ENCODE measurements around the gene DOCK1. TPM values are rescaled to one million over a fixed set of nuclear protein-coding genes. Genes with fewer than 3 reads are reported as not detected.
A peak's percentile ranks its signal among the peaks of the same experiment; 100 is the strongest.

Gene DOCK1
- total RNA-seq, 1 donor from 2014 or later: 81.5 TPM

DNA sequence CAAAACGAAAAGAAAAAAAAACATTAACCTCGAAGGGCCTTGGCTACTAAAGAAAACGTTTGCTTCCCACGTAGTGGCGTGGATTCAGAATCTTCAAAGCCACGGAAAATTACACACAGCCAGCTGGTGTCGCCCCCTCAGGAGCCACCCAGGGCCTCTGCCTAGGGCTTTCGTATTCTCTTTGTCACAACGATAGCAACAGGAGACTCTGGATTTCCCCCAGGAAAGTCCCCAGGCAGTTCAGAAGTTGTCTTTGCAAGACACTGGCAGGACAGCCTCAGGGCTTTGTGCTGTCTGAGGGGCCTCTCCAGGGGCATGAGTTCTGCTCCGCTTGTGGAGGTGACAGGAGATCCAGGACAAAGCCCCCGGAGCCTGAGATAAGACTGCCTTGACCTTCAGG is 441.4 kb downstream of the DOCK1 start:
- no peak for DNase-seq (ENCODE audit: low read depth in 2 of 2)

GRCh38 chr10:127347202-127347959 is 442.2 kb downstream of the DOCK1 start:
- DNase-seq (ENCODE audit: low read depth in 2 of 2): no peak

DNA sequence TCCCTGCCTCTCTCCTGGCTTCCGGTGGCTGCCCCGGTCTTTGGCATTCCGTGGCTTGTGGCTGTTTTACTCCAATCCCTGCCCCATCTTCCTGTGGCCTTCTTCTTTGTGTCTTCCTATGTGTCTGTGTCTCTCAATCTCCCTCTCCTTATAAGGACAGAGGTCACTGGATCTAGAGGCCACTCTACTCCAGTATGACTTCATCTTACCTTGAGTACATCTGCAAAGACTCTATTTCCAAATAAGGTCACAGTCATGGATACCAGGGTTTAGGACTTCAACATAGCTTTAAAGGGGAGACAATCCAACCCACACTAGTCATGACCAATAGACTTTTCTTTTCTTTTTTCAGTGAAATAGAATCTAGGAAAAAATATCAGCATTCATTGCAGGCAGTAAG is 444.5 kb downstream of the DOCK1 start:
- no peak for DNase-seq (ENCODE audit: low read depth in 2 of 2)

- DNase-seq (ENCODE audit: low read depth in 2 of 2): no peak
Observed at GRCh38 chr10:127351542-127351941, 446.3 kb downstream of the DOCK1 start.

- no peak for DNase-seq (ENCODE audit: low read depth in 2 of 2)
Observed at GRCh38 chr10:127353544-127353943, 448.3 kb downstream of the DOCK1 start.

GRCh38 chr10:127354255-127354654 is 449.0 kb downstream of the DOCK1 start:
- no peak for DNase-seq (ENCODE audit: low read depth in 2 of 2)

DNA sequence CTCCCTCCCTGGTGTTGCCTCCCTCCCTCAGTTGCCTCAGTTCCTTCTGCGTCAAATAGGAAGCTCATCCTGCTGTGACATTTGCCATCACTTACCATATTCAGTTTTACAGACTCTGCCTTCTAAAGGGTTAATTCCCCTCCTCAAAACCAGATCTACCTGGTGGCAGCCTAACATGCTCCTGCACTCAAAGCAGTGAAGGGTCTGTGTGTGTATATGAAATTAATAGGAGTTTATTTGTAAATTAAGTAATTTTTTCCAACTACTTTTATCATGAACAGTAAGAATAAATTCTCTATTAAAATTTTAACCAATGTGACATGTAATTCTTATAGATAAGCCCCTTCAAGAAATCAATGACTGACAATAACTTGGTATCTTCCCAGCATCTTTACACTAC is 449.8 kb downstream of the DOCK1 start:
- DNase-seq (ENCODE audit: low read depth in 2 of 2): no peak

- DNase-seq (ENCODE audit: low read depth in 2 of 2): no peak
Observed at GRCh38 chr10:127356360-127356759, 451.1 kb downstream of the DOCK1 start.

GRCh38 chr10:127357265-127357664 is 452.0 kb downstream of the DOCK1 start:
- DNase-seq (ENCODE audit: low read depth in 2 of 2): no peak

DNA sequence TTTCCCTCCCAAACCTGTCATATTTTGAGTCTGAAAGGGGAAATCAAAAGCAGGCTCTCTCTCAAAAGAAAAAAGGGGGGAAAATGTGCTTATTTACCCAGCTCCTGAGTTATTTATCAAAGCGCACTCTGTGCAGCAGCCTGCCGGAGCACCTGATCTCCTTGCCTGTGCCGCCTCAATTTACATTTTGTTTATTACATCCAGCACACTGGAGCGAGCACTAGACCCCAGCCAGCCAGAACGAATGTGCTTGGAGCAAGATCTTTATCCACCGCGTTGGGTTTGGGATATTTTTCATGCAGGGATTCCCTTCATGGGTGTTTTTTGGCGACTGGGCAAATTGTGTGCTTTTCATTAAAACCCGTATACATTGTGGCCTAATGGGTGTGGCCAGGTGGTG is 453.1 kb downstream of the DOCK1 start:
- DNase-seq (ENCODE audit: low read depth in 2 of 2): no peak

GRCh38 chr10:127364034-127364433 is 458.8 kb downstream of the DOCK1 start:
- peak in 1 of 2 donors; percentile 70 for DNase-seq (ENCODE audit: low read depth in 2 of 2)

- DNase-seq (ENCODE audit: low read depth in 2 of 2): no peak
Observed at GRCh38 chr10:127368101-127368500, 462.9 kb downstream of the DOCK1 start.

DNA sequence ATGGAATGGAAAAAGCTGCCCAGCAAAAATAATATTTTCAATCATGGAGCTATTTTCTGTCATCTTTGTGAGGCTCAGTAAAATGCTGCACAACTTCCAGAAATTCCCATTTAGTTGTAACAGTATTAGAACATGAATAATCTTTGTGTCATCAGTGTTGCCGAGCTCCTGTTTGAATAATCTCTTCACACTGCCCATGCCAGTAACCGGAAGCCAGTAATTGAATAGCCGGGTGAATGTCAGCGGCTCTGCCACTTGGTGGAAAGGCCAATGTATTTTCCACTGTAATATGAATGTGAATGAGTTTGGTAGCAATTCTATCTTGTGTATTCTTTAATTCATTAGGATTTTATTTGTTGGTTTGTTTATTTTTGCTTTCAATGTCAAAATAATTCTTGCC is 463.7 kb downstream of the DOCK1 start:
- DNase-seq (ENCODE audit: low read depth in 2 of 2): peak in 1 of 2 donors; percentile 77

DNA sequence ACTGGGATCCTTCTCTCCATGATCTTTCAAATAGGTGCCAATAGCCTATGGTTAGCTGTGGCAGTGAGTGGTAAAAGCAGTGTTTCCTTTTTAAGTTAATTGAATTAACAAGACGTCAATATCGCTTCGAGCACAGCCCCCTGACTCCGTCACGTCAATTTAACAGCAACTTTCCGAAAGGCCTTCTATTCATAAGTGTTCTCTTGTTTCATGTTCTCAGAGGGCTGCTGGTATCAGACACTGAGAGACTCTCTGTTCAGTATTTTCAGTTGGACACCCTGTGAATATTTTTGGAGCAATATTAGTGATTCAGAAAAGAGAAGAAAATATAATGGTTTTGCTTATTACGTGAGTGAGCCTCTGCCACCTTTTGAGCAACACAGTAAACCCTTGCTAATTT is 465.4 kb downstream of the DOCK1 start:
- no peak for DNase-seq (ENCODE audit: low read depth in 2 of 2)

GRCh38 chr10:127372361-127372760 is 467.1 kb downstream of the DOCK1 start:
- no peak for DNase-seq (ENCODE audit: low read depth in 2 of 2)

- DNase-seq (ENCODE audit: low read depth in 2 of 2): no peak
Observed at GRCh38 chr10:127374074-127374680, 468.9 kb downstream of the DOCK1 start.

- no peak for DNase-seq (ENCODE audit: low read depth in 2 of 2)
Observed at GRCh38 chr10:127374901-127375300, 469.7 kb downstream of the DOCK1 start.

GRCh38 chr10:127375461-127375860 is 470.2 kb downstream of the DOCK1 start:
- DNase-seq (ENCODE audit: low read depth in 2 of 2): no peak

- DNase-seq (ENCODE audit: low read depth in 2 of 2): no peak
Observed at GRCh38 chr10:127376071-127376470, 470.8 kb downstream of the DOCK1 start.

- DNase-seq (ENCODE audit: low read depth in 2 of 2): no peak
Observed at GRCh38 chr10:127378628-127379027, 473.4 kb downstream of the DOCK1 start.

- no peak for DNase-seq (ENCODE audit: low read depth in 2 of 2)
Observed at GRCh38 chr10:127384532-127384931, 479.3 kb downstream of the DOCK1 start.

DNA sequence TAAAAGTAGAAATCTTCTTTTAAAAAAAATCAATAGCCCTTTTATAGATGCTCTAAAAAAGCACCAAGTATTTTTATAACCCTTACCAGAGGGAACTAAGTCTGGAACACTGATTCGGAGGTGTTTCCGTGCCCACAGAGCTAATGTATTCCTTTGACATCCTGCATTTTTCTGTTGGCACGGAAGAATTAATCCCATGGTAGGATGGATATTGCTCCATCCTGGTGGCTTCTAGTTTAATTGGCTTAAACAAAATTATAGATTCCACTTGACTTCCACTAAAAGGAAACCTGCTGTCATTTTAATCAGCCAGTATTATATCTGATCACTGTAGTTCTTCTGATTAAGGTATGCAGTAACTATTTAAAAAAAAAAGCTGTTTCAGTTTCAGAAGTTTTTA is 479.8 kb downstream of the DOCK1 start:
- no peak for DNase-seq (ENCODE audit: low read depth in 2 of 2)

DNA sequence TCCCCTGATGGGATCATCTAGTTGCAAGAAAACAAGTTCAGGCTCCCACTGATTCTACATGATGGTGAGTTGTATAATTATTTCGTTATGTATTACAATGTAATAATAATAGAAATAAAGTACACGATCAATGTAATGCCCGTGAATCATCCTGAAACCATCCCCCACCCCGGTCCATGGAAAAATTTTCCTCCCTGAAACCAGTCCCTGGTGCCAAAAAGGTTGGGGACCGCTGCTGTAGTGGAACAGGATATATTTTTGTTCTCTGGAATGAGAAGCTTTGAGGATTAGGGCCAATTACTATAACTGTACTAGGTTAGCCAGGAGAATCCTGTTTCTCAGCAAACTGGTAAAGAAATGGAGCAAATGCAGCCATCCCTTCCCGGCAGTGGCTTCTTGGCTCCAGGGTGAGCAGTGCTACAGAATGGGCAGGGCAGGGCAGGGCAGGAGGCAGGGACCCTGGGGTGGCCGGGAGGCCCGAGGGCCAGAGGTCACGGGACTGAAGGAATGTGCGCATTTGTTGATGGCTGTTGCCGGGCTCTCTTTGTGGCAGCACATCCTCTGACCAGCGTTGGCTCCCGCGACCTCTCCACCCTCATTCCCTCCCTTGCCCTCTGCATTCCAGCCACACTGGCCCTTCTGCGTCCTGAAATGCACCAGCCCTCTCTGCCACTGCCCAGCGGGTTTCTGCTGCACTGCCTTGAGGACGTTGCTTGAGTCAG is 481.5 kb downstream of the DOCK1 start:
- DNase-seq (ENCODE audit: low read depth in 2 of 2): peak in 1 of 2 donors; percentile 62

Data from lung microvascular endothelial cell (primary cell).